ENCODE data around the gene SIAH2. TPM values are rescaled to one million over a fixed set of nuclear protein-coding genes. Genes with fewer than 3 reads are reported as not detected.

The SIAH2 gene
- total RNA-seq, 1 experiment from 2014 or later: 17.1 TPM

- CTCF ChIA-PET: no interaction called here
- no peak overlapping the region for H3K4me3 Mint-ChIP-seq
- peaks cover 11% of the 10 kb centered on the region for H3K4me1 Mint-ChIP-seq
- ATAC-seq (no peak), DNase-seq (ENCODE audit: low spot score) (no peak)
- POLR2A ChIA-PET: no interaction called here
- H3K27ac Mint-ChIP-seq: no peak overlapping the region
- peaks cover 9% of the 10 kb centered on the region for H3K27me3 Mint-ChIP-seq (ENCODE audit: low read depth)
- peaks cover 2% of the 10 kb centered on the region; the same call in 1 of the 2 replicates for H3K36me3 Mint-ChIP-seq
- H3K9me3 Mint-ChIP-seq: peaks cover 14% of the 10 kb centered on the region
- TF ChIP-seq E2F4 (CRISPR knock-in tag; IDR thresholded peaks at IDR 0.05; ENCODE audit: borderline replicate concordance, low read depth): no peak
- no peak for TF ChIP-seq HMGXB4 (CRISPR knock-in tag; IDR thresholded peaks at IDR 0.05)
- no peak for TF ChIP-seq TP53 (CRISPR knock-in tag; IDR thresholded peaks at IDR 0.05)
- no peak for TF ChIP-seq NFYB (CRISPR knock-in tag; conservative IDR thresholded peaks at IDR 0.05; ENCODE audit: low read depth)
- TF ChIP-seq CDX4 (CRISPR knock-in tag; IDR thresholded peaks at IDR 0.05; ENCODE audit: borderline replicate concordance): no peak
- TF ChIP-seq GRHL2 (CRISPR knock-in tag; IDR thresholded peaks at IDR 0.05; ENCODE audit: insufficient replicate concordance, severe bottlenecking): no peak
- TF ChIP-seq KAT7 (CRISPR knock-in tag; IDR thresholded peaks at IDR 0.05; ENCODE audit: borderline replicate concordance): no peak
- TF ChIP-seq NR3C1 (CRISPR knock-in tag; conservative IDR thresholded peaks at IDR 0.05; ENCODE audit: low read depth): no peak
- TF ChIP-seq NFATC4 (CRISPR knock-in tag; IDR thresholded peaks at IDR 0.05): no peak
- TF ChIP-seq ZNF317 (CRISPR knock-in tag; IDR thresholded peaks at IDR 0.05; ENCODE audit: borderline replicate concordance, low read depth): no peak
- TF ChIP-seq CBFB (CRISPR knock-in tag; IDR thresholded peaks at IDR 0.05; ENCODE audit: low read depth): no peak
- TF ChIP-seq EMX1 (CRISPR knock-in tag; IDR thresholded peaks at IDR 0.05): no peak
- TF ChIP-seq ZNF425 (CRISPR knock-in tag; conservative IDR thresholded peaks at IDR 0.05): no peak
- no peak for TF ChIP-seq TEAD4 (CRISPR knock-in tag; IDR thresholded peaks at IDR 0.05)
- no peak for TF ChIP-seq OVOL2 (CRISPR knock-in tag; IDR thresholded peaks at IDR 0.05; ENCODE audit: borderline replicate concordance)
- TF ChIP-seq MXD4 (CRISPR knock-in tag; IDR thresholded peaks at IDR 0.05; ENCODE audit: borderline replicate concordance): no peak
These were observed 21.8 kb upstream of the SIAH2 start for GRCh38 chr3:150784747-150785125.

- H3K9me3 Mint-ChIP-seq: peaks cover 14% of the 10 kb centered on the region
These were observed 21.2 kb upstream of the SIAH2 start for GRCh38 chr3:150783920-150784746.

More at GRCh38 chr3:150783920-150784746, 21.2 kb upstream of the SIAH2 start:
- peaks cover 2% of the 10 kb centered on the region; the same call in 1 of the 2 replicates for H3K36me3 Mint-ChIP-seq
- peaks cover 11% of the 10 kb centered on the region for H3K4me1 Mint-ChIP-seq
- ATAC-seq: no peak
- TF ChIP-seq TCF7 (CRISPR knock-in tag; IDR thresholded peaks at IDR 0.05; ENCODE audit: low read depth) (no peak), ZNF121 (CRISPR knock-in tag; IDR thresholded peaks at IDR 0.05) (no peak), TEAD4 (CRISPR knock-in tag; IDR thresholded peaks at IDR 0.05) (no peak)
- DNase-seq (ENCODE audit: low spot score): no peak
- ChIA-PET POLR2A (no interaction called here), CTCF (no interaction called here)
- H3K27ac Mint-ChIP-seq: no peak overlapping the region
- no peak overlapping the region for H3K4me3 Mint-ChIP-seq
- H3K27me3 Mint-ChIP-seq (ENCODE audit: low read depth): peaks cover 9% of the 10 kb centered on the region

Measured in WTC11 (cell line).